Activated gamma-delta T cell treated with Interleukin-2 at 50 U/mL for 16 hours (primary cell): ENCODE data around the gene IL16.

Source experiments
- DNase-seq: peaks from one replicate; pipeline ENCODE4 v3.0.0-alpha.2; 2020

The IL16 gene

GRCh38 chr15:81278306-81279029, 81.8 kb downstream of the IL16 start:
- DNase-seq, result no peak

- no peak for DNase-seq
These were observed 83.2 kb downstream of the IL16 start for GRCh38 chr15:81279621-81280485.

GRCh38 chr15:81280696-81281455, 84.2 kb downstream of the IL16 start:
- no peak for DNase-seq

- DNase-seq, result no peak
These were observed 84.7 kb downstream of the IL16 start for GRCh38 chr15:81281456-81281735.

GRCh38 chr15:81281766-81282605, 85.3 kb downstream of the IL16 start:
- no peak for DNase-seq

- DNase-seq, result no peak
These were observed 85.9 kb downstream of the IL16 start for GRCh38 chr15:81282606-81282895.

- DNase-seq, result no peak
These were observed 86.2 kb downstream of the IL16 start for GRCh38 chr15:81282911-81283310.

- DNase-seq, result no peak
These were observed 87.8 kb downstream of the IL16 start for GRCh38 chr15:81284256-81285031.

- no peak for DNase-seq
These were observed 88.8 kb downstream of the IL16 start for GRCh38 chr15:81285461-81285860.

GRCh38 chr15:81286621-81287121, 90.0 kb downstream of the IL16 start:
- DNase-seq, result no peak

- no peak for DNase-seq
These were observed 91.4 kb downstream of the IL16 start for GRCh38 chr15:81288040-81288439.

GRCh38 chr15:81288616-81289015, 91.9 kb downstream of the IL16 start:
- DNase-seq, result no peak

- no peak for DNase-seq
These were observed 93.2 kb downstream of the IL16 start for GRCh38 chr15:81289910-81290309.

- no peak for DNase-seq
These were observed 95.3 kb downstream of the IL16 start for GRCh38 chr15:81291916-81292522.

GRCh38 chr15:81292523-81293001, 95.9 kb downstream of the IL16 start:
- DNase-seq, result no peak

GRCh38 chr15:81293728-81294515, 97.2 kb downstream of the IL16 start:
- peak; percentile 73 for DNase-seq

GRCh38 chr15:81294516-81294880, 97.8 kb downstream of the IL16 start:
- no peak for DNase-seq

GRCh38 chr15:81295486-81296121, 98.9 kb downstream of the IL16 start:
- no peak for DNase-seq

GRCh38 chr15:81296186-81296585, 99.5 kb downstream of the IL16 start:
- no peak for DNase-seq

- peak; percentile 77 for DNase-seq
These were observed 100.0 kb downstream of the IL16 start for GRCh38 chr15:81296673-81297072.
